ENCODE results near the gene HCN4.

GRCh38 chr15:73361337-73361736 lies 7.4 kb downstream of the HCN4 start:
- TF ChIP-seq EZH2 (IDR thresholded peaks at IDR 0.05) = no peak
- no peak for TF ChIP-seq POLR2AphosphoS5 (IDR thresholded peaks at IDR 0.05; ENCODE audit: borderline replicate concordance, low read depth, low read length)
